K562 (cell line): ENCODE results near the gene FASTKD1. TPM values are rescaled to one million over a fixed set of nuclear protein-coding genes. Genes with fewer than 3 reads are reported as not detected.

Source experiments
- CEBPB ChIP-seq: fragments of 450-650 bp; IDR thresholded peaks from 2 replicates; pipeline ENCODE4 v1.6.1; 2016; ENCODE audit warnings: missing genetic modification characterization, missing compliant biosample characterization
- CREB1 ChIP-seq, 2 experiments: sonication (generic) in 1 of 2; formaldehyde crosslinking in 1 of 2; IDR thresholded peaks; 2 replicates each; pipeline versions ENCODE4 v1.6.1 to v1.8.0; 2012 to 2022; ENCODE audit warnings: inconsistent platforms in 1 of 2, mild to moderate bottlenecking in 1 of 2, missing genetic modification reagents in 1 of 2, moderate library complexity in 1 of 2
- HNRNPK ChIP-seq: fragments of 200-400 bp; formaldehyde crosslinking; IDR thresholded peaks from one replicate; pipeline ENCODE4 v1.6.1; 2018; ENCODE audit warnings: mild to moderate bottlenecking, low read depth, low read length; ENCODE audit not compliant: poor library complexity, severe bottlenecking
- MGA ChIP-seq: fragments of 450-650 bp; IDR thresholded peaks from 2 replicates; pipeline ENCODE4 v1.6.1; 2016; ENCODE audit warnings: mild to moderate bottlenecking, moderate library complexity
- POLR2AphosphoS2 ChIP-seq: IDR thresholded peaks from 2 replicates; pipeline ENCODE4 v1.6.1; 2012; ENCODE audit warnings: low read length, improper control_type of control experiment
- RAD51 ChIP-seq: fragments of 450-650 bp; IDR thresholded peaks from 2 replicates; pipeline ENCODE4 v1.7.1; 2016; ENCODE audit warnings: low read depth, mild to moderate bottlenecking, borderline replicate concordance
- RFX7 ChIP-seq: fragments of 250-450 bp; sonication (Bioruptor Pico); IDR thresholded peaks from 2 replicates; pipeline ENCODE4 v1.5.1; 2021; ENCODE audit warnings: mild to moderate bottlenecking
- STAT5B ChIP-seq: fragments of 250-450 bp; sonication (Bioruptor Pico); IDR thresholded peaks from 2 replicates; pipeline ENCODE4 v1.8.0; 2021; ENCODE audit warnings: mild to moderate bottlenecking, inconsistent platforms
- STAT6 ChIP-seq: sonication (generic); formaldehyde crosslinking; IDR thresholded peaks from 2 replicates; pipeline ENCODE4 v1.8.1; 2023; ENCODE audit warnings: mild to moderate bottlenecking, missing genetic modification reagents
- TEAD1 ChIP-seq, 2 experiments: fragments of 450-650 bp in 1 of 2; sonication (generic) in 1 of 2; formaldehyde crosslinking; IDR thresholded peaks; 2 replicates each; pipeline versions ENCODE4 v1.4.0 to v1.8.0; 2020 to 2022; ENCODE audit warnings: mild to moderate bottlenecking in 2 of 2, missing genetic modification reagents in 1 of 2
- USF2 ChIP-seq: sonication (generic); formaldehyde crosslinking; IDR thresholded peaks from 2 replicates; pipeline ENCODE4 v1.5.0; 2020; ENCODE audit warnings: missing genetic modification reagents
- polyA plus RNA-seq, 8 experiments: library from polyadenylated mRNA; depleted of rRNA in 4 of 8; stranded (reverse) in 5 of 8; unstranded in 3 of 8; fragments of >200 nt; fragmentation: Nextera tagmentation in 2 of 8; fragmentation: Illumina TruSeq in 1 of 8; extraction: Ambion mirVana in 2 of 8; extraction: Trizol in 1 of 8; gene quantifications; 2 replicates each; pipeline versions ENCODE4 v1.2.1 to v1.2.3, GENCODE V29; 2011 to 2014; ENCODE audit warnings: inconsistent platforms in 1 of 8, missing spikeins in 1 of 8
- total RNA-seq, 7 experiments: library from RNA; depleted of rRNA in 6 of 7; stranded (reverse); fragments of >200 nt in 6 of 7; fragmentation: Illumina TruSeq in 2 of 7; extraction: Trizol in 2 of 7; gene quantifications; 2 replicates each; pipeline versions ENCODE4 v1.2.1 to v1.2.3, GENCODE V29; 2011 to 2021; ENCODE audit warnings: low replicate concordance in 1 of 7

FASTKD1 gene
- total and polyA plus RNA-seq, 9 of the 15 experiments (the other 6 are each of a cell fraction or from before 2014, with no cell fraction given): 63.5 to 134 (median 119) TPM

GRCh38 chr2:169573160-169573973 is at the start of gene FASTKD1 (continued):
- TF ChIP-seq MGA (peak; percentile 54), RAD51 (no peak; the same call in 1 of the 2 replicates), CEBPB (tag) (no peak), HNRNPK (no peak), CREB1 (IDR thresholded peaks at IDR 0.05) (peak; percentile 94), CREB1 (CRISPR knock-in tag; IDR thresholded peaks at IDR 0.05) (peak; percentile 92), TEAD1 (CRISPR knock-in tag; IDR thresholded peaks at IDR 0.05) (peak in 1 of 2 experiments; percentile 60; a peak in 2 of 4 replicates), USF2 (CRISPR knock-in tag) (no peak), RFX7 (CRISPR knock-in tag) (no peak), POLR2AphosphoS2 (0 out of 2 replicates have a peak, but pooled peaks have one; percentile 59), STAT6 (CRISPR knock-in tag) (no peak), STAT5B (CRISPR knock-in tag) (no peak)
